Thoracic aorta (tissue), 2 donors: ENCODE measurements around the gene SULT1A3. TPM values are rescaled to one million over a fixed set of nuclear protein-coding genes. Genes with fewer than 3 reads are reported as not detected.
"Not testable (repeated sequence)": the region's sequence is repeated elsewhere in the genome, so short reads cannot be mapped to it uniquely, and the experiment has no call there.

Experiments used
- ATAC-seq: fragments of 150-250 bp; one replicate; pipeline ENCODE4 v1.8.0; 2017; ENCODE audit warnings: low read depth; ENCODE audit not compliant: insufficient number of reproducible peaks, low FRiP score
- DNase-seq: peaks from one replicate; pipeline ENCODE4 v3.0.0-alpha.2; 2020; ENCODE audit warnings: low spot score
- H3K27ac ChIP-seq, 2 donors: fragments of 200-600 bp; sonication (generic); 1 replicate in 1 of 2; 2 replicates in 1 of 2; pipeline ENCODE4 v1.5.1; 2016; ENCODE audit warnings: mild to moderate bottlenecking in 2 of 2, moderate library complexity in 2 of 2
- H3K27me3 ChIP-seq: fragments of 200-600 bp; sonication (generic); replicated peaks from 2 replicates; pipeline ENCODE4 v1.6.0; 2016; ENCODE audit warnings: mild to moderate bottlenecking; ENCODE audit not compliant: insufficient read depth
- H3K36me3 ChIP-seq: fragments of 200-600 bp; sonication (generic); one replicate; pipeline ENCODE4 v1.5.1; 2016
- H3K4me1 ChIP-seq, 2 donors: fragments of 200-600 bp; sonication (generic); 1 replicate in 1 of 2; 2 replicates in 1 of 2; pipeline versions ENCODE4 v1.5.1 to v1.6.0; 2016; ENCODE audit warnings: low read depth in 2 of 2, mild to moderate bottlenecking in 1 of 2; ENCODE audit not compliant: control insufficient read depth in 1 of 2
- H3K4me3 ChIP-seq: fragments of 200-600 bp; sonication (generic); 2 replicates; pipeline ENCODE4 v1.5.1; 2016; ENCODE audit warnings: mild to moderate bottlenecking
- H3K9me3 ChIP-seq: fragments of 200-600 bp; sonication (generic); 2 replicates; pipeline ENCODE4 v1.5.1; 2016
- total RNA-seq, 2 donors: library from RNA; depleted of rRNA; stranded (reverse); fragments of >200 nt; gene quantifications; one replicate each; pipeline versions ENCODE4 v1.1.0 to v1.2.3, GENCODE V29; 2016

SULT1A3 gene
- total RNA-seq, 2 donors from 2014 or later: 11.1 to 15.6 TPM

- not testable (repeated sequence) for H3K4me1 ChIP-seq, ATAC-seq, H3K36me3 ChIP-seq, DNase-seq, H3K27ac ChIP-seq, H3K27me3 ChIP-seq, H3K9me3 ChIP-seq, H3K4me3 ChIP-seq
These were observed 10.0 kb downstream of the SULT1A3 start for GRCh38 chr16:30209032-30209431.

GRCh38 chr16:30211414-30211813 is 12.4 kb downstream of the SULT1A3 start:
- not testable (repeated sequence) for DNase-seq, H3K36me3 ChIP-seq, H3K4me1 ChIP-seq, H3K27me3 ChIP-seq, H3K27ac ChIP-seq, H3K4me3 ChIP-seq, ATAC-seq, H3K9me3 ChIP-seq

- not testable (repeated sequence) for H3K4me3 ChIP-seq, H3K4me1 ChIP-seq, ATAC-seq, H3K9me3 ChIP-seq, H3K27me3 ChIP-seq, H3K36me3 ChIP-seq, H3K27ac ChIP-seq
- peak; percentile 1 for DNase-seq
These were observed 18.0 kb downstream of the SULT1A3 start for GRCh38 chr16:30217082-30217481.

- not testable (repeated sequence) for H3K36me3 ChIP-seq, H3K4me1 ChIP-seq, ATAC-seq, H3K27ac ChIP-seq, H3K27me3 ChIP-seq, H3K4me3 ChIP-seq, DNase-seq, H3K9me3 ChIP-seq
These were observed 49.3 kb downstream of the SULT1A3 start, which contains the start of gene NPIPB13 for GRCh38 chr16:30248379-30248778. NPIPB13 (minus strand) TSS chr16:30248479; CDS start chr16:30245573, 2,906 bp downstream.

Other genes with a start within 250 kb of the SULT1A3 start
- 100 to 1,000 TPM in 1 of 2 donors, 10 to 100 TPM in 1; 79.7 to 161 TPM for gene TMEM219, start 237.2 kb upstream of the SULT1A3 start, total RNA-seq
- 10 to 100 TPM; 54.6 to 55.0 TPM for gene TAOK2, start 225.4 kb upstream of the SULT1A3 start, total RNA-seq
- gene HIRIP3, start 203.6 kb upstream of the SULT1A3 start, total RNA-seq: 10 to 100 TPM in 1 of 2 donors, 1 to 10 TPM in 1; 6.1 to 17.7 TPM
- gene INO80E, start 203.0 kb upstream of the SULT1A3 start, total RNA-seq: 10 to 100 TPM; 67.4 to 81.8 TPM
- gene DOC2A, start 188.2 kb upstream of the SULT1A3 start, total RNA-seq: under 1 TPM in 1 of 2 donors, not detected in 1; 0.56 TPM
- not detected for gene C16orf92, start 176.1 kb upstream of the SULT1A3 start, total RNA-seq
- gene TLCD3B, start 168.0 kb upstream of the SULT1A3 start, total RNA-seq: not detected
- 100 to 1,000 TPM; 569 to 841 TPM for gene ALDOA, start 133.5 kb upstream of the SULT1A3 start, total RNA-seq
- 10 to 100 TPM; 37.7 to 54.2 TPM for gene PPP4C, start 123.3 kb upstream of the SULT1A3 start, total RNA-seq
- under 1 TPM in 1 of 2 donors, not detected in 1; 0.56 TPM for gene TBX6, start 107.3 kb upstream of the SULT1A3 start, total RNA-seq
- gene YPEL3, start 103.0 kb upstream of the SULT1A3 start, total RNA-seq: 100 to 1,000 TPM in 1 of 2 donors, 10 to 100 TPM in 1; 69.2 to 105 TPM
- gene GDPD3, start 85.7 kb upstream of the SULT1A3 start, total RNA-seq: 1 to 10 TPM; 4.6 to 6.0 TPM
- 100 to 1,000 TPM in 1 of 2 donors, 10 to 100 TPM in 1; 41.3 to 108 TPM for gene MAPK3, start 76.0 kb upstream of the SULT1A3 start, total RNA-seq
- 10 to 100 TPM; 78.1 to 87.8 TPM for gene CORO1A, start 15.7 kb upstream of the SULT1A3 start, total RNA-seq
- gene BOLA2B, start 5.6 kb upstream of the SULT1A3 start, total RNA-seq: 100 to 1,000 TPM in 1 of 2 donors, 10 to 100 TPM in 1; 83.4 to 224 TPM
- gene SLX1A, start 5.4 kb upstream of the SULT1A3 start, total RNA-seq: 10 to 100 TPM; 20.1 to 43.6 TPM
- gene NPIPB13, start 49.2 kb downstream of the SULT1A3 start, total RNA-seq: 10 to 100 TPM in 1 of 2 donors, 1 to 10 TPM in 1; 6.5 to 14.0 TPM
- 10 to 100 TPM; 31.4 to 52.0 TPM for gene CD2BP2, start 156.1 kb downstream of the SULT1A3 start, total RNA-seq
- gene TBC1D10B, start 171.2 kb downstream of the SULT1A3 start, total RNA-seq: 10 to 100 TPM; 34.5 TPM
- gene MYL11, start 175.5 kb downstream of the SULT1A3 start, total RNA-seq: under 1 TPM in 1 of 2 donors, not detected in 1; 0.81 TPM
- 1 to 10 TPM; 3.0 to 4.2 TPM for gene SEPTIN1, start 183.3 kb downstream of the SULT1A3 start, total RNA-seq
- gene ZNF48, start 196.2 kb downstream of the SULT1A3 start, total RNA-seq: 10 to 100 TPM; 10.9 to 11.1 TPM
- 10 to 100 TPM; 21.8 to 25.7 TPM for gene ZNF771, start 208.4 kb downstream of the SULT1A3 start, total RNA-seq
- 10 to 100 TPM; 16.7 to 24.0 TPM for gene DCTPP1, start 230.8 kb downstream of the SULT1A3 start, total RNA-seq
- gene SEPHS2, start 246.6 kb downstream of the SULT1A3 start, total RNA-seq: 10 to 100 TPM; 18.1 to 30.3 TPM